HK-2 (cell line): ENCODE results near the gene SLC12A2.
A peak's percentile ranks its signal among the peaks of the same experiment; 100 is the strongest.

Experiments
- DNase-seq: peaks from one replicate; pipeline ENCODE4 v3.0.0-alpha.2; 2018; ENCODE audit not compliant: unreplicated experiment

The SLC12A2 gene

DNA sequence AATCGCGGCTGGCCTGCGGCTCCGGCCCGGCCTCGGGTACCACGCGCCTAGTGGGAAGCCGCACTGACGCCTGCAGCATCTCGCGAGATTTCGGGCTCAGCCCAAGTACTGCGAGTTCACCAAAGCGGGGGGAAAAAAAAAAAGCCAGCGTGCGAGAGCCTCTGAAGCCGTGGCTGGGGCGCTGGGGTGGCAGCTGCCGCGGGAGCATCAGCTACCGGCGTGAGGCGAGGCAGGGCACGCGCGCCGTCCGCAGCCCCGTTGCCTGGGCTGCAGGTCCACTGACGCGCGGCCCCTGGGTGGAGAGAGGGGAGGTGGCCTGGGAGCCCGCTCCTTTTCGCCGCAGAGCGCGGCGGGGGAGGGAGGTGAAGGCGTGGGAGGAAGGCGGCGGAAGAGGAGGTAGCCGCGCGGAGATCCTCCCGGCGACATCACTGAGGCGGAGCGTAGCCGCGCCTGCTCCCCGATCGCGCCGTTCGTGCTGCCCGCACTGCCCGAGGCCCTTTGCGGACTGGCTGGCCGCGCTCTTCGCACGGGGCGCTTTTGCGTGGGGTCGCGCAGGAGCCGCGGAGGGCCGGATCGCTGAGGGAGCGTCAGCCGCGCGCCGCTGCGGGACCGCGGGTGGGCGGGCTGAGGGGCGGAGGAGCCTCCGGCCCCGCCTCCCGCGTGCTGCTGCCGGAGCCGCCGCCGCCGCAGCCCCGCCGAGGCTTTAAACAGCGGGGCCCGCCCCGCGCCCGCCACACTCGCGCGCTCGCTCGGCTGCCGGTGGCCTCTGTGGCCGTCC, at the start of gene SLC12A2:
Gene SLC12A2 (plus strand): TSS at position 734 of the 778 bp plus-strand sequence. CDS start 189 bp downstream, outside the sequence.
- DNase-seq = peak; percentile 82

DNA sequence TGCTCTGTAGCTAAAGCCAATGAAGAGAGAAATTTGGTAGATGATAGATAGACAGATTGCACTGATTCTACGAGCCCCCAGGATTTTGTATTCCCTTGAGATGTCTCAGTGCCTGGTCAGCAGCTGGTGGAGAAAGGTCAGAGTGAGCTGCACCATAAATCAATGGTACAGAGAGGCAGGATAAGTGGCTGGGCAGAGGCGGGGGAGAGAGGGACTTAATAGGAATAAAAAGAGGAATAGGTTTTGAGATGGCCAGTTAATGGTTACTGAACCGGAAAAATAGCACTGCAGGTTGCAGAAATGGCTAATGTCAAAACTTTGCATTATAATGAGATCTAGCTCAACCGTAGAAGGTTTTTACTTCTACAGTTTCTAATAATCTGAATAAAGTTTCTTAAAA, 47.9 kb upstream of the SLC12A2 start:
- no peak for DNase-seq

DNA sequence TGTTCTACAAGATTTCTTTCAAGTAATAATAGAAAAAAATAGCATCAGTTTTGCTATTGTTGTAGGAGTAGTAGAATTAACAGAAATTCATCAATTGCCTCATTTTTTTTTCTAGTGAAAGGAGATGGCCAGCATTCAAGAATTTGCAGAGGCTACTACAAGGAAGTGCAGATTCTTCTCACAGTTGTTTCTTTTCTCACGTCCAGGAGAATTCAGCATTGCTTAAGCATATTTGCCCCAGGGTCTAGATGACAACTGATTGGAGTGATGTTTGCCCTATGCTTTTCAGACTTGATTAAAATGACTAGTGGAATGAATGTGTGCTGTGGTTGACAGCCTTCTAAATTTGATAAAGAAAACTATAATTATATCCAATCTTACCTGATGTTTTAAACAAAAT, 46.6 kb upstream of the SLC12A2 start:
- DNase-seq = no peak

DNA sequence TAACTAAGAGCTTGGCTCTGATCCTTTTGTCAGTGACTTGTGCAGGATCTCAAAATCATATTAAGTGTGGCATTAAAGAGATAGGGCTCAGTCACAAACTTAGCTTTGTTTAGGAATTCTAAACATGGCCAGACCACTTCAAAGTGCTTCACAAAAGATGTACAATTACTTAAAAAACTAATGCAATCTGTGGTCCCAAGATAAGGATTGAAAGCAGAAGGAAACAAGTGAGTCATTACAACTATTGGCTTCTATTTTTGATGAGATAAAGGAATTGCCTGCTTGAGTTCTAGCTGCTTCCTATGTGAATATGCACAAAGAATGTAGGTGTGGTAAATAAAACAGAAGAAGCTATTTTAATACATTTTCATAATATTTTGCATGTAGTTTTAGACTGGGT, 44.9 kb upstream of the SLC12A2 start:
- no peak for DNase-seq

DNA sequence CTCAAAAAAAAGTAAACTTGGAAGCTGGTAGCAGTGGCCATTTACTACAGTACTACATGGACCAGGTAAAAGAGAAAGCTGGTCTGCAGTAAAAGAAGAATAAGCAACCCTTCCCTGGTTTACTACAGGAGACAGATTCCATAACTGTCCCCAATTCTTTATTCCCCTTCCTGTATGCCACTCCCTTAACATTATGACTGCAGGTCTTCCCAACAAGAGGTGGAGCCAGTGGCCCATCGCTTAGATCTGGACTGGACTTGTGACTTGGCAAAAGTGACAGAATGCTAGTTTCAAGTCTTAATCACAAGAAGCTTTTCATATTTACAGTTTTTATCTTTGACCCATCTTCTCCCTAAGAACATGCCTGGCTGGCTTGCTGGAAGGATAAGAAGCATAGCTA, 42.6 kb upstream of the SLC12A2 start:
- no peak for DNase-seq

DNA sequence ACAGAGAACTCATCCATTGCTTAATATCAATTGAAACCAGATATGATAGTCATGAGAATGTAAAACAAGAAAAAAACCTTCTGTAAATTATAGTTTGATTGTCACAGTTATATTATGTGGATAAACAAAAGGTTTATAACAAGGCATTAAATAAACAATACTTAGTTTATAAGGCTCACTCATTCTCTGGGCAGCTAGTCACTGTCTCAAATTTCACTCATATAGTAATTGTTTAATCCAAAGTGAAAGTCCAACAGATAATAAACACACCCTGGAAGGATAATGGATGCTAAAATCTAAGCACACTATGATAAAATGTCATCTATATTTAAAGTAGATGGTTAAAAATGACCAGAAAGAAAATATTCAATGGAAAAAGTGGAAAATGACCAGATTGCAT, 30.8 kb upstream of the SLC12A2 start:
- no peak for DNase-seq

DNA sequence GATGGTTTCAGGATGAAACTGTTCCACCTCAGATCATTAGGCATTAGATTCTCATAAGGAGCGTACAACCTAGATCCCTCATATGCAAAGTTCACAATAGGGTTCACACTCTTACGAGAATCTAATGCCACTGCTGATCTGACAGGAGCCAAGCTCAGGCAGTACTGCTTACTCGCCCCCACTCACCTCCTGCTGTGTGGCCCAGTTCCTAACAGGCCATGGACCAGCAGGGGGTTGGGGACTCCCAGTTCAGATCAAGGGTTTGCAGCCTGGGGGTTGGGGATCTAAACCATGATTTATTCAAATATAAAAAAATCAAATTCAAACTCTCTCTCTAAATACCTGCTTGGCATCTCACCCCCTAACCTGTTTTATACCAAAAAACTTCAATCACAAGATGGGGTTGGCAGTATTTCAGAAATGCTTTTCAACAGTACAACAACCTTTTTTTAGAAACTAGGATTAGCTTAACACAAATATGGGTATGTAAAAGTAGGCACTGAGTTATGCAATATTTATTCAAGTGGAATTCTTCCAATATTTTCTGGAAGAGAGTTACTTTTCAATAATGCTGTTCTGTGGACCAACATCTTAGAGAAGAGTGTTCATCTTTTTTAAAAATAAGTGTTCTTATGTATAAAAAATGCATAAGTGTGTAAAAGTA, 30.1 kb upstream of the SLC12A2 start:
- no peak for DNase-seq

DNA sequence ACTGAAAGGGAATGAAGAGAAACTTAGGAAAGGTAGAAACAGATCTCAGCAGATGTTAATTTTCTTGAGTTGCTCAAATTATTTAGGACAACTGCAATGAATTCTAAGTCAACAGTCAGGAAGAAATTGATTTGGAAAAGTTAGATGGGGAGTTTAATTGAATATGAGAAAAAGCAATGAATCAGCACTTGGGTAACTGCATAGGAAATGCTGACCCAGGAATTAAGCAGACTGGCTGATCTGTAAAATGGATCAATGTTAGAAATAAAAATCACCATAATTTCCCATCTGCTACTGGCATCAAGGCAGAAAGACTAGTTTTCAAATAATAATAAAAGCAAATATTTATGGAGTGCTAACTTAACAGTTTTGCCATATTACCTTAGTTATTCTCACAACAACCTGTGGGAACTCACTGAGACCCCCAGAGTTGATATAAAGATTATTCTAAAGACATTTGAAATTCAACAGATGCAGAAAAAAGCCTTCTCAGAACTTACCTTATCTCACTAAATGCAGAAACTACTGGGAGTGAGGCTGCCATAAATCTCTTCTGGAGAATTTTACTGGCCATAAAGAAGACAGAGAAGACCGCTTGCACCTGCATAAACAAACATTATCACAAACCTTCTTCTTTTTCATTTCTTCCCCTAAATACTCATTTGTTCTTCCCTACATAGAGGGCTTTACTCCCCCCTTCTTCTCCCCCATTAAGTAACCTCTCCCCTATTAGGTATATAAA, 22.8 kb upstream of the SLC12A2 start:
- DNase-seq = no peak

DNA sequence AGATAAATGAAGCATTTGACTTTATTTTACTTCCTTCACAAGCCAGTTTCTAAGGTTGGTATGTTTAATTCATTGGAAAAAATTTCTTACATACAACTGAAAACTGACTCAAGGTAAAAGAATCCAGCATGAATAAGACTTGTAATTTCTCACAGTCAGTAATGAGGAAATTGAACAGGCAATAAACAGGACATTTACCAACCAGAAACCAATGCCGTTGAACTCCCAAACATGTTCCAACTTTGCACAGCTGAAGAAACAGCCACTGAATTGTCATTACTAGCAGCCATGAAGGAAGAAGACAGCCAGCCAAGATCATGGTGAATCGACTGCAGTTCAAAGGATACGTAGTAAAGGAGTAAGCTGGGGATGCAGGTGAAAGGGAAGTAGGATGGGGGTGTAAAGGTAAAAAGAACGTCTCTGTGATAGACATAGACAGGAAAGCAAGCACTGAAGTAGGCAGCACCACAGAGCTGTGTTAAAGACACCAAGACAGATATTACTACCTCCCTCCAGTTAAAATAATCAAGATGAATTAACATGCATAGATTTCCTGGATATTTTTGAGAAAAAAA, 21.3 kb upstream of the SLC12A2 start:
- no peak for DNase-seq

DNA sequence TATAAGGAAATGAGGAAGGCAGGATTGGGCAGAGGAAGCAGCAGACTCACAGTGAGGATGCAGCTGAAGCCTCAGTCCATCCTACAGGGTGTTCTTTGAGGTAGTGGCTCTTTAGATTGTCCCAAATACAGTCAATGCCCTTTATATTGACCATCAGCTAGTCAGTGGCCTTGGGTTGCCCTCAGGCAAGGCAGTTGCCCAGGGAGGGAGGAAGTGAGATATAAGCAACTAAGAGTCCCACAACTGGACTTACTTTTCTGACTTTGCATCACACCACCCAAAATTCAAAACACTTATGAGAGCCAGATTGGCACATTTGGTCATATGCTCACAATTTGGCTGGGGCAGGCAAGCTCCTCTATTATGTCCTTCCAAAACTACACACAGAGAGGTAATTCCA, 9.4 kb upstream of the SLC12A2 start:
- DNase-seq = no peak

DNA sequence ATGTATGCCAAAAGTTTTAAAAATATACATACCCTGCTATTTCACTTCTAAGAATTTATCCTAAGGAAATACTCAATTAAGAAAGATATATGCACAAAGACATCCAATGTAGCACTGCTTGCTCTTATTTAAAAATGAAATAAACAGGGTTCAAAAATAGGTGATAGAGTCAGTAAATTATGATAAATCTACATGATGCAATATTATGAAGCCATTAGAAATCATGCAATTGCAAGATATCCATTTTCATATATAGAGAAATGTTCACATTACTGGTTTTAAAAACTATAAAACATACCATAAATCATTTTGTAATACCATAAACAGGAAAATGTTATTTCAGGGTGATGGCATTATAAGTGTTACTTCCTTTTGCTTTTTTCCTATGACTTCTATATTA, 8.6 kb upstream of the SLC12A2 start:
- no peak for DNase-seq

DNA sequence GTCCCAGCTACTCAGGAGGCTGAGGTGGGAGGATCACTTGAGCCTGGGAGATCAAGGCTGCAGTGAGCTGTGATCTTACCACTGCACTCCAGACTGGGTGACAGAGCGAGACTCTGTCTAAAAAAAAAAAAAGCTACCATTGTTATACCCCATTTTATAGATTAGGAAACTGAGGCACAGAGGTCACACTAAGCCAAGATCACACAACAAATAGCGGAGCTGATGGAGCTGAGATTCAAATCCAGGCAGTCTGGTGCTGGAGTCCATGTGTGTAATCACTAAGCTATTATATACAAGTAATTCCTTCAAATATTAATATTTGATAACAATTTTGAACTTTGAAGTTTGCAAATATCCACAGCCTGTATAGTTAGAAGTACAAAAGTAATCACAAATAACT, 6.0 kb upstream of the SLC12A2 start:
- DNase-seq = no peak

DNA sequence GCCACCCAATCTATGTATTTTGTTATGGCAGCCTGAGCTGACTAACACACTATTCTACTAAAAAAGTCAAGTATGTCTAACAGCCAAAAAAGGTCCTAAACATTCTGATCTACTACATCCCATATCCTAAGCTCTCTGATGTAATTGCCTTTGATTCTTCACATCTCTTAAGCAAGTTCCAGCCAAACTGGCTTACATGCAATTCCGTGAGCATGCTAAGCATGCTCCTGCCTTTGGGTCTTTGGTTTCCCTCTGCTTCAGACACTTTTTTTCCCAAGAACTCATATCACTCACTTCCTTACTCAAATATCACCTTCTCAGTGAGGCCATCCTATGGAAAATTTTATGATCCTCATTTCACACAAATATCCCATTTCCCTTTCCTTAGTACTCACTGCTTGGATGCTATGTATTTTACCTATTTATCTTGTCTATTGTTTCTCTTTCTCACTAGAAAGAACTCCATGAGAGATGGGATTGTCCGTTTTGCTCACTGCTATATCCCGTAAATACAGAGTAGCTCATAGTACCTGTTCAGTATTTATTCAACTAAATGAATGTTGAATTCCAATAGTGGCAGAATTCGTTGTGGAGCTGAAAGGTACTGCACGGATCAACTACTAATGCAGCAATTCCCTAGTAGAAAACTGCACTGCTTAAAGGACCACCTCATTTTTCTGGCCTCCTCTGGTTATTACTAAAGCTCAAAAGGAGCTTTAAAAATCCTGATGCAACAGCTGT, 2.3 kb upstream of the SLC12A2 start:
- no peak for DNase-seq

DNA sequence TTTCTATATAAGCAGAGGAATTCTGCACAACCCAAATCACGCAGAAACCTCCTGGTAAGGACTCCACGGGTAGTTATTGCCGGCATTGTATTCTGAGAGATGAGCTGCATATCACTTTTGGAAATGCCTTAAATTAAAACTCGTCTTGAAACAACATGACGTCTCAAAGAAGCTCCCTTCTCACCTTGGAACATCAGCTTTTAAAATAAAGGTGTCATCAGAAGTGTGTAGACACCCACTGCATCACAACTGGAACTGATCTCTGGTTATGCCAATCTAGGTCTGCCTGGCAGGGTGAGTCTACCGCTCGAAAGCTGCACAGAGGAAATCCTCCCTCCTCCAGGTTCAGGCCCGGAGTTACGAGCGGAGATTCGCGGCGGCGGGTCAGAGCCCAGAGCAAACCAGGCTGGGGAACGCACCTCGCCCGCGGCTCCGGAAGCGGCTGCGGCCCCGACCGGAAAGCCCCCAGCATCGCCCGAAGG, 974 bp upstream of the SLC12A2 start:
- DNase-seq = no peak

DNA sequence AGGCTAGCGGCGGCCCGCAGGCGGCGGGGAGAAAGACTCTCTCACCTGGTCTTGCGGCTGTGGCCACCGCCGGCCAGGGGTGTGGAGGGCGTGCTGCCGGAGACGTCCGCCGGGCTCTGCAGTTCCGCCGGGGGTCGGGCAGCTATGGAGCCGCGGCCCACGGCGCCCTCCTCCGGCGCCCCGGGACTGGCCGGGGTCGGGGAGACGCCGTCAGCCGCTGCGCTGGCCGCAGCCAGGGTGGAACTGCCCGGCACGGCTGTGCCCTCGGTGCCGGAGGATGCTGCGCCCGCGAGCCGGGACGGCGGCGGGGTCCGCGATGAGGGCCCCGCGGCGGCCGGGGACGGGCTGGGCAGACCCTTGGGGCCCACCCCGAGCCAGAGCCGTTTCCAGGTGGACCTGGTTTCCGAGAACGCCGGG, 253 bp downstream of the SLC12A2 start:
- DNase-seq = no peak

DNA sequence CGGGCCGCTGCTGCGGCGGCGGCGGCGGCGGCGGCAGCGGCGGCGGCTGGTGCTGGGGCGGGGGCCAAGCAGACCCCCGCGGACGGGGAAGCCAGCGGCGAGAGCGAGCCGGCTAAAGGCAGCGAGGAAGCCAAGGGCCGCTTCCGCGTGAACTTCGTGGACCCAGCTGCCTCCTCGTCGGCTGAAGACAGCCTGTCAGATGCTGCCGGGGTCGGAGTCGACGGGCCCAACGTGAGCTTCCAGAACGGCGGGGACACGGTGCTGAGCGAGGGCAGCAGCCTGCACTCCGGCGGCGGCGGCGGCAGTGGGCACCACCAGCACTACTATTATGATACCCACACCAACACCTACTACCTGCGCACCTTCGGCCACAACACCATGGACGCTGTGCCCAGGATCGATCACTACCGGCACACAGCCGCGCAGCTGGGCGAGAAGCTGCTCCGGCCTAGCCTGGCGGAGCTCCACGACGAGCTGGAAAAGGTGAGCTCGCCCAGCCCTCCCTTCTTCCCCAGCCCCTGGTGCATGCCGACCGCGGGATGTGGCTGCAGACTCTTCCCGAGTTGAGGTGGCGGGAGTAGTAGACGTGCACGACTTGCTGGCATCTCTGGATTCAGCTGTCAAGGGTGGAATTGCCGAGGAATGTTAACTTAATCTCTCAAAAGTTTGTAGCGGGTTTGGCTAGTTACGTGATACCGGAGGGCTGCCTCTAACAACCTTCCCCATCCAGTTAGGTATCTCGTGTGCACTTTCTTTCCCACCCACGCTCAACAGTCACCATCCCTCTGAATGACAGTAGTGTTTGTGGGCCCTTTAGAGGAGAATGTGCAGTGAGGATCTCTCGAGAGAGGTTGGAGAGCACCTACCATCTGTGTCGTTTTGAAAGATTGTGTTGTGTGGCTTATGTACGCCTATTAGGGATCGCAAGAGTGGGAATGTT, 932 bp downstream of the SLC12A2 start:
- DNase-seq = peak; percentile 38

DNA sequence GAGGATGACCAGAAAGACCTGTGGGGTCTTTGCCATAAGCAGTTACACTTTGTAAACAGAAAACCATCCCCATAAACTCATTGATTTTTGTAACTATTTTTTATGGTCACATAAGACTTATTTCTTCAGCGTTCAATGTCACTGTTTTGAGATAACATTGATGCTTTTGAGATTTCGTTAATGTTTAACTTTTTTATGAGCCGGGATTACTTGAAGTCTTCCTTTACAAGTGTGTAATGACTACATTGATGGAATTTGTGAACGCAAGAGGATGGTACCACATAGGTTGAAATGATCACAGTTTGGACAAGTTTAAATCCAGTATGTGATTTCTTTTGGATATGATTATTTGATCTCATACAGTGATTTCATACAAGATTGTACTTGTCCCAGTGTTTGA, 1.8 kb downstream of the SLC12A2 start:
- no peak for DNase-seq

DNA sequence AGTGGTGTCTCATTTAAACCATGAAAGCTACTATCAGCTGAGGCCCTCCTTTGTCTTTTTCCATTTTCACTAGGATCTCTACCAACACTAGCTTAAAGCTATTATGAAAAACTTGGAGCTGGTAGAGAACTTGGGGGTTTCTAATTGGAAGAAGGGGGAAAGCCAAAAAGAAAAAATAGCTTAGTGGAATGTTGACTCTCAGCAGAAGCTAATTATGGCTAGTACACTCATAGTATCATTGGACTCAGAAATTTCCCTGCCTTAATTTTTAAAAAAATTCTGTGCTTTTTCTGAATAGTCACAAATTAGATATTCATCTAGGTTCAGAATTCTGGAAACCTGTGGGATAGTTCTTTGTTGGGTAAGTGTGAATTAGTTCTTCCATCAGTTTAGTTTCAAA, 8.0 kb downstream of the SLC12A2 start:
- no peak for DNase-seq

DNA sequence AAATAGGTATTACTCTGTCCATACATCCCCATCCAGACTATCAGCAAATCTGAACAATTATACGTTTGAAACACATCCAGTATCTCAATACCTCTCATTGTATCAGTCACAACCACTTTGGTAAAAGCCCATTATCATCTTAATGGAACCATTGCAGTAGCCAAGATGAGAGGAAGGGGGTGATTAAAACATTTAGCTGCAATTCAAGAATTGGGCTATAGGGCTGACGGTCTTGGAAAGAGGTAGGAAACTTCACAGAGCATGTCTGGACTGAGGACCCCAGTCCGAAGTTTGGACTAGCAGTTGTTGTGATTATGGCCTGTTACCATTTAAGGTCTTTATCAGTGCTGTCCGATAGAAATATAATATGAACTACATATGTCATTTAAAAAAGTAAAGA, 8.6 kb downstream of the SLC12A2 start:
- DNase-seq = no peak

DNA sequence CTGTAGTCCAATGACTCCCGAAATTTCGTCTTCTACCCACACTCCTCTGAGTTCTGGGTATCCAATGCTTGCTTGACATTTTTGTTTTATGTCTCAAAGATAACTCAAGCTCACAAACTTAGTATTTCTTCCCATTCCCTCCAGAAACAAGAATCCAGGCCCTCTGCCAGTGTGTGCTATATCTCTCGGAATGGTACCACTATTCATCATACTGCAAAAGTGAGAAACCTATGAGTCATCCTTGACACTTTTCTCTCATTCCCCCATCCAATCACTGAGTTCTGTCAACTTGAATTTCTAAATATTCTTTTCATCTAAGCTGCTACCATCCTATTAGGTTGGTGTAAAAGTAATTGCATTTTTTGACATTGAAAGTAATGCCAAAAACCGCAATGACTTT, 9.8 kb downstream of the SLC12A2 start:
- DNase-seq = no peak

DNA sequence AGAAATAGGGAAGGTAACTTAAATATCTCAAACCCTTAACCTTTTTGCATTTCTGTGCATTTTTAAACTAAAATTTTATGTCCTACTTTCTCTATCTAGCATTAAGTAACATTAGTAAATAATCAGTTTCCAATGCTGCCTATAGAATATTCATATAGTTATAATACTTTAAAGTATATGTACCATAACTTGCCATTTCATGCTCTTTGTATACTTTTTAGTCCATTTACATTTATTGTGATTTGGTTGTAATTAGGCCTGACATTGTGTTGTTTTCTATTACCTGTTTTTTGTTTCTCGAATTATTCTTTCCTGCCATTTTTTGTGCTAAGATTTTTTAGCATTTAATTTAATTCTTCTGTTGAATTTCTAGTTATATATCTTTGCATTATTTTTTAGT, 13.7 kb downstream of the SLC12A2 start:
- no peak for DNase-seq
